ENCODE data around the gene PEA15.
A peak's percentile ranks its signal among the peaks of the same experiment; 100 is the strongest.

Gene PEA15

DNA sequence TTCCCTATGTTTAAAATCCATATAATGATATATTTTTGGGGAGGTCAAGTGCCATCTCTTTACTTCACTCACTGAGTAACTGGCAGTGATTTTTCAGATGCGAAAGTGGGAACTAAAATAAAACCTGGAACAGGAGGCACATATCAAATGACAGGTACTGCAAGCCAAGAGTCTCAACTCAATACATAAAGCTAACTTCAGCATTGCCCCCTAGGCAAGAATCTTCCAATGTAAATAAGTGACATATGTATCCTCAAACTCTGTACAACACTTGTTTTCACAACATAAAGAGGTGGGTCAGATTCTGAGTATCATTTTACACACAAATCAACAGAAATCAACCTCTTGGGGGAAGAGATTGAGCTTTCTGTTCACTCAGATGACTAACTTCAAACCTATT lies 39.0 kb downstream of the PEA15 start:
- DNase-seq: no peak

DNA sequence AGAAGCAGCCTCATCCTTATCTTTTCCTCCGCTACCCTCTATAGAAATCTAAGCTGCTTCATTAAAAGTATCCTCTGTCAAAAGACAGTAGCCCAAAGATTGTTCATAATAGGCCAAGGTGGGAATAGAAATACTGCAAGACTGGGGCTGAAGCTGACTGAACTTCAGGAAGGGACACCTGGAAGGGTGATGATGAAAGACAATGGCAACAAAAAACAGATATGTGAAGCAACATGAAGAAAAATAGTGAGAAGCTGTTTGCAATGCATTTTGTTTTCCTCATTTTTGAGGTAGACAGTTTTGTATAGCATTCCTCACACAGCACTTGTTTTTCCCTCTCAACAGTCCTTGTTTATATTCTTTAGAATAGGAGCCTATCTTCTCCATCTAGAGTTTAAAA lies 40.2 kb downstream of the PEA15 start:
- DNase-seq: no peak

DNA sequence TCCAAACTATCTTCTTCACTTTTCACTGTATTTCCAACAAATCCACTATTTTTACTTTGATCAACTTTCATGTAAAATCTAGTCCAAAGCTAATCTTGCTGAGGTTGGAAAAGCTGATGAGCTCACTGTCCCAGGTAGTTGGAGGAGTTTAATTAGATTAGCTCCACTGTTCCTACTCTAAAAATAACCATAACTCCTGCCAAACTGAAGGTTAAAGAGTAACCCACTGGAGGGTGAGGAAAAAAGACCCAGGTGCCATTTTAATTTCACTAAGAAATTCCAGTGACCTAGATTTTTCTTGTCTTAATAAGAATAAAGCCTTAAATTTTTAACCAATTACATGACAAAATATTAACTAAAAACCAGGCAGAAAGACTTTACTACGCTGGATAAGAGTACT lies 41.9 kb downstream of the PEA15 start:
- no peak for DNase-seq

DNA sequence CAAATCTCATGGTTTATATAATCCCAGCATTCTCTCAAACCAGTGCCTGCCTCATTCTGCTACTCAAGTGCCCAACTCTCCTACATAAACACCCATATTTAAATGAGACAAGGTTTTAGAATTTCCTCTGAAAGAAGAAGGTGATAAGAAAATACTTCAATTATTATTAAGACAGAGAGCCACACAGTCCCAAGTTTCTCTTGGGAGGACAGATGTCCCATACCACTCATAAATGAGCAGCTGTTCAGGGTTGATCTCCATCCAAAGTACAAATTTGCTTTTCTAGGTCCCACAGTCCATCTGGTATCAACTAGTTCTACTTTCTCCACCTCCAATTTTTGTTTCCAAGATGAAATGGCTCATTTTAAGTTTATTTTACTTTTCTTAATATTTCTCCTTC lies 45.8 kb downstream of the PEA15 start:
- DNase-seq: no peak

DNA sequence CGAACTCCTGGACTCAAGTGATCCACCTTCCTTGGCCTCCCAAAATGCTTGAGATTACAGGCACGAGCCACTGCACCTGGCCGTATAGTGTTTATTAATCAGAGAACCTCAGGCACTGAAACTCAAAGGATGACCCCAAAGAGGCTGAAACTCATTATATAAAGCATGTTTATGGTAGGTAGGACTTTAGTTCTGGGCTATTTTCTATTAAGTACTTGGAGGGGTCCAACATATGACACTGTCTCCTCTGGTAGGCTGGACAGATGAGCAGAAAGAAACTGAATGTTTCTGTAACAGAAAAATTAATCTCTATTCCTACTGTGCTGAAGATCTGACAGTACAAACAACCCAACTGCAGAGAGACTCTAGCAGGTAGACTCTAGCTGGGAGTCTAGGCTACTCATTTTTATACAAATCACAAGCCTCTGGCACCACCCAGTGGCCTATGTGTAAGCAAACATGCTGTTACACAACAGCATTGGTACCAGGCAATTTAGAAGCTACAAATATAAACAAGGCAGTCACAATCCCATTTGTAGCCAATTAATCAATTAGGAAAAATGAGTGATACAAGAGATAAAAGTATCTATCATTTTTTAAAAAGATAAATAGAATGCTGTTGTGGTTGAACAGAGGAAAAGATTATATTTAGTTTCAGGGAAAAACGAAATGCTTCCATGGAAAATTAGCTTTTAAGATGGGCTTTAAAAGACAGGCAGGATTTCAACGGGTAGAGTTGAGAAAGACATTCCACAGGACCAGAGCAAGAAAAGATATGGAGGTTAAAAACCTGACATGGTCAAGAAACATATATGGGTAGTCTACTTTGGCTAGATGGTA lies 46.7 kb downstream of the PEA15 start:
- DNase-seq: peak; percentile 49

DNA sequence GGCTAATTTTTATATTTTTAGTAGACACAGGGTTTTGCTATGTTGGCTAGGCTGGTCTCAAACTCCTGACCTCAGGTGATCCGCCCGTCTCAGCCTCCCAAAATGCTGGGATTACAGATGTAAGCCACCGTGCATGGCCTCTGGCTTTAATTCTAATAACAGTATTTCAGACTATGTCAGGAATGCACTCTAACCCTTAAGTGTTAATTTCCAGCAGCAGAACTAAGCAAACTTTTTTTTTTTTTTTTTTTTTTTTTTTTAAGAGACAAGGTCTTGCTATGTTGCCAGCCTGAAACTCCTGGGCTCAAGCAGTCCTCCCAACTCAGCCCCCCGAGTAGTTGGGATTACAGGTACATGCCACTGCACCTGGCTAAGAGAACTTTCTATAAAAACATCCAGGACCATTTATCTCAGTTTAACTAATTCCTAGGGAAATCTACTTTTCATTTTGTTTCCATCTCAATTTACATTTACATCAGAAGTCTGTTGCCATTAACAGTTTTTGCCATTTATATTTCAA lies 50.7 kb downstream of the PEA15 start:
- DNase-seq: no peak

DNA sequence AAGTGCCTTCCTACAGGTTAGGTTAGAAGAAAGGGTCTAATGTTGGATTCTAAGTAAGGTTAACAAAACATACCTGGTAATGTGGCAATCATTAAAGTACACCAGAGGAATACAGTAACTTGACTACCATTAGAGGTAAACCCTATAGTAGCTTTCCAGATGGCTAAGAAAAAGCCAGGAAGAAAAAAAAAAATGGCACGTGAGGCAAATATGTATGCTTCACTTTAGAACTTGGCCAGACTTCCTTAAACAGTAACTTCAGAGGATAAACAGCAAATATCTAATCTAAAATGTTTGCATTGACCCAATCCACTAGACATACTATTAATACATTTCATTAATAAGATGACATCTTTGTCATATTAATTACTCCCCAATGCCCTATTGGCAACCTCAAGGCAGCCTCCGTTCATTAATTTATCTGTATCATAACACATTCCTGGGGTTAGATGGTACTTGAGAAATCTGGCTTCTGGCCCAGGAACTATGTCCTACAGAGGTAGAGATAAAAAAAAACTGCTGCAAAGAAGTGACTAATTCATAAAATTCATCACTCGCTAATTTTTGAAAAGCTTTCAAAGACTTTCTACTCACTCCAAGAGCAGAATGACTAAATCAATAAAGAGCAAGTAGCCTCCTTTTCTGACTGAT lies 51.3 kb downstream of the PEA15 start:
- no peak for DNase-seq

DNA sequence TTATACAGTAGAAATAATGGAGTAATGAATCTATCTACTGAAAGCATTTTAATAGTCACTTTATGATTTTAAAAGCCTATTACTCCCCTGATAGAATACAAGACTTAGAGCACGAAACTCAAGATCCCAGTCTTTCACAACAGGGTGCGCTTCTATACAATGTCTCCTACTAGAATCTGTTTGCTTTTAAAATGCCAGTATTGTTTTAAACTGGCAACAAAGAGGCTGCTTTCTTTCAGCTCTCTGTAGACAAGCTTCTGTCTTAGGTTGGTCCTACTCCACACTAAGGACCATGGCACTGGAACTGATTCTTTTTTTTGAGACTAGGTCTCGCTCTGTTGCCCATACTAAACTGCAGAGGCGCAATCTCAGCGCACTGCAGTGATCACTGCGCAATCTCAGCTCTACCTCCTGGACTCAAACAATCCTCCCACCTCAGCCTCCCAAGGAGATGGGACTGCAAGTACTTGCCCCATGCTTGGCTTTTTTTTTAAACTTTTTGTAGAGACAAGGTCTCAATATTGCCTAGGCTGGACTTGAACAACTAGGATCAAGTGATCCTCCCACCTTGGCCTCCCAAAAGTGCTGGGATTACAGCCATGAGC lies 52.3 kb downstream of the PEA15 start:
- no peak for DNase-seq

DNA sequence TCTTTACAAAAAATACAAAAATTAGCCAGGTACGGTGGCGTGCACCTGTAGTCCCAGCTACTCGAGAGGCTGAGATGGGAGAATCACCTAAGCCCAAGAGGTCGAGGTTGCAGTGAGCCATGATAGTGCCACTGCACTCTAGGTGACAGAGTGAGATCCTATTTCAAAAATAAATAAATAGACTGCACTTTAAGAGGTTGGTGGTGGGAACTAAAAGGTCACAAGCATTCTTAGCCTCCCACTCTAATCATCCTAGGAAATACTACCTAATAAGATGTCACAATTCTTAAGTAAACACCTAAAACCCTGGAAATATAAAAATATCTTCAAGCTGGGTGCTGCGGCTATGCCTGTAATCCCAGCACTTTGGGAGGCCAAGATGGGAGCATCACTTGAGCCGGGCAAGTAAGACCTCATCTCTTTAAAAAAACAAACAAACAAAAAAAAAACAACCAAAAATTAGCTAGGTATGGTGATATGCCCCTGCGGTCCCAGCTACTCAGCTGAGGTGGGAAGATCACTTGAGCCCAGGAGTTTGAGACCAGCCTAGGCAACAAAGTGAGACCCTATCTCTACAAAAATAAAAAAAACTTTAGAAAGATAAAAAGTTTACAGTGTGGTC lies 53.1 kb downstream of the PEA15 start:
- DNase-seq: no peak

DNA sequence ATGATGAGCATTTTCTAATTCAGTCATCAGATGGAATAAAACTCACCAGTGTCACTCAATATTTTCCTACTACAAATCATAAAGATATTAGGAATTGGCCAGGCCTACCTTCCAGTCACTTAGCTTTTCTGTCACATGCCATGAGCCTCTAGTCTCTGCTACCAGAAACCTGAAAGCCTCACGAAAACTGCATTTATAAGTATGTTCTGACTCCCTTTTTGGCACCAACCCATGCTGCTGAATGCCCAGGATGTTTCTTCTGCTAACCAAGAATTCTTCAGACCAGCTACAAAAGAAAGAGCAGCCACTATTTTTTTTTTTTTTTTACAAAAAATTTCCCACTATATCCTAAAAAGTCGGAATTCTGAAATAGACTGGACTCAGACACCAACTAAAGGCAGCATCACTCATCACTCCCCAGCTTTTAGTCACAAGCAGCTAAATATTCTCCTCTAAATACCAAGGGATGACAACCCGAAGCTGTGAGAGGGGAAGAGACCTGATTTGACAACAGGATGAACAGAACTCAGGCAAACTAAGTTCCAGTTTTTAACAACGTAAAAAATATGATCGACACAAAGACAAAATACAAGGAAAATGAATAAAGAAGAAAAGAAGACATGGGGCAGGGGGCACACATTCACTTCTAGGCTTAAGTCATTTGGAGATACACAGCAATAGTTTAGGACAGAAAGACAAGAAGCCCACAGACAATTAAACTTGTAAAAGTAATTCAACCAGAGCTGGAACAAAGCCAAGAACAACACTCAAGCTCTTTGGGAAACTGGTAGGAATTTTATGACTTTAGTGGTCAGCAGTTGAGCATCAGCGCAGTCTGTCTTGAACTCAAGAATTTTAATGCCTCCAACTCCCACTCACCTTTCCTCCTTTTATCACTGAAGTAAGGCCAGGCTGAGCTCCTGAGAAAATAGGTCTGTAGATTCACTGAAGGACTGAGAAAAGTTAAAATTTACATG lies 55.5 kb downstream of the PEA15 start:
- no peak for DNase-seq

DNA sequence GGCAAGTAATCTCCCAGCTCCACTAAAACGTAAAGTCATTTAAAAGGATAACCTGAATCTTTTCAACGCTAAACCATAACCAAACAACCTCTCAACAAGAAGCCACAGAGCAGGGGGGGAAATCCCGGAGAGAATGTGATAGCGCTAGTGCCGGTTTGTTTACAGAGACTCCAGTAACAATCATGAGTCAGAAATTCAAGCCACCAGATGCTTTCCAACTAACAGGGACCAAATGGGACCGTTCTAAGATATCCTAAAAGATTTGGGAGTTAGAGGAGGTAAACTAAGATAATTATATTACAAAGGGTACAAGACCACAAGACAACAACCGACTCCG lies 56.3 kb downstream of the PEA15 start:
- peak; percentile 77 for DNase-seq

DNA sequence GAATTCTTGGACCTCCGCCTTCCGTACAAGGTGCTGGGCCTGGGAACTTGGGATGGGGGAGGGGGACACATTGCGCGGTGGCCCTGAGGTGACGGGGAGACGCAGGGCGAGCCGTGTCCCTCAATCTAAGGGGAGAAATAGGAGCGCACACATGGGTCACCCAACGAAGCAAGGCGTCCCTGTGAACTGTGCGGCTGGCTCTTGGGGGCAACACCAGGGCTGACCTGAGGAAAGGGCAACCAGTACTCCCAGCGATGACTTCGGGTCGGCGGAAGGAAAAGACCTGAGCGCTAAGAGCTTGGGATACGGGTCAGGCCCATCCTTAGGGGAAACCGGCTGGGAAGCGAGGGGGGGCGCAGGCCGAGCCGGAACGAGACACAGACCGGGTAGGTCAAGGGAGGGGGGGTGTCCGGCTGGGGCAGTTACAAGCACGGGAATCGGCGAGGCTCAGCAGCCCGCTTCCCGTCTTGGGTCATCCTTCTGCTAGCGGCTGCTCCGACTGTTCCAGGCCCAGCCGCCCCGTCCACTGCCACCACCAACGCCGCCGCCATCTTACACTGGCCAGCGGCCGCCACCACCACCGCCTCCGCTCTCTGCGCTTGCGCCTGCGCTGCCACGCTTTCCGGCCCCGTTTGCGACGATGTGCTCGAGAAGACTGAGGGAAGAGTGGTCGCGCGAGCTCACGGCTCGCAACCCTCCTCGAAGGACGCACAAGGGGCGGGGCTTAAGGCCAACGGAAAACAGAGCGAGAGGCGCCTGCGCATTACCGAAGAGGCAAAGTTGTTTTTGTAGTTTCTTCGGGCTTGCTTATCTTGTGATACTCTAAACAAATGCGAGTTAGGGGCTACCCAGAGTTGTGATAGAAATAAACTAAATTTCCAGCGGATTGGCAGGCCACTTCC lies 57.0 kb downstream of the PEA15 start, which contains the start of gene DCAF8:
TSS of gene DCAF8 (minus strand) at position 657 of the 902 bp plus-strand sequence. CDS start 18,541 bp downstream, outside the sequence.
- peak; percentile 99 for DNase-seq

DNA sequence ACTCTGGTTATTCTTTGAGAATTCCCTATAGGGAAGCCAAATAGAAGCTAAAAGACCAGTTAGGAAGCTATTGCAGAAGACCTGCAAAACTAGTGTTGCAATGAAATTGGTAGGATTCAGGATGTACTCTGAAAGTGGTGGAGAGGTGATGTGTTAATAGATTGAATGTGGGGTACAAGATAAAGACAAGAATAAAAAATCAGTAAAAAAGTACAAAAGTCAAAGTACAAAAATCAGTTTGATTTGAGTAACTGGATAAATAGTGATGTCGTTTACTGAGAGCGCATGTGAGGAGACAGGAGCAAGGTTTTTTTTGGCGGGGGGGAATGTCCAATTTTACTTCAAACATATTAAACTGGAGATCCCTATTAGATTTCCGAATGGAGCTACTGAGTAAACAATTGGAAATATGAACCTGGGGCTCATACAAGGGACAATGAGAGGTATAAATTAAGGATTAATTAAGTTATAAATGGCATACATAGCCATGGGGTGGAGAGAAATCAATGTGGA lies 59.7 kb downstream of the PEA15 start:
- no peak for DNase-seq
